Stimulated activated CD8-positive, alpha-beta memory T cell treated with anti-CD3 and anti-CD28 coated beads, Interleukin-12 subunit alpha, Interleukin-12 subunit beta, amount 100 ng/mL, for 24 hours (primary cell): ENCODE measurements around the gene MRFAP1L1.
"Not testable (repeated sequence)": the region's sequence is repeated elsewhere in the genome, so short reads cannot be mapped to it uniquely, and the experiment has no call there.

Source experiments
- DNase-seq: peaks from one replicate; pipeline ENCODE4 v3.0.0-alpha.2; 2020; ENCODE audit errors: extremely low read depth

The MRFAP1L1 gene

GRCh38 chr4:6734165-6734786 lies 24.6 kb upstream of the MRFAP1L1 start:
- no peak for DNase-seq

GRCh38 chr4:6733358-6734164 lies 23.9 kb upstream of the MRFAP1L1 start:
- DNase-seq: no peak

DNA sequence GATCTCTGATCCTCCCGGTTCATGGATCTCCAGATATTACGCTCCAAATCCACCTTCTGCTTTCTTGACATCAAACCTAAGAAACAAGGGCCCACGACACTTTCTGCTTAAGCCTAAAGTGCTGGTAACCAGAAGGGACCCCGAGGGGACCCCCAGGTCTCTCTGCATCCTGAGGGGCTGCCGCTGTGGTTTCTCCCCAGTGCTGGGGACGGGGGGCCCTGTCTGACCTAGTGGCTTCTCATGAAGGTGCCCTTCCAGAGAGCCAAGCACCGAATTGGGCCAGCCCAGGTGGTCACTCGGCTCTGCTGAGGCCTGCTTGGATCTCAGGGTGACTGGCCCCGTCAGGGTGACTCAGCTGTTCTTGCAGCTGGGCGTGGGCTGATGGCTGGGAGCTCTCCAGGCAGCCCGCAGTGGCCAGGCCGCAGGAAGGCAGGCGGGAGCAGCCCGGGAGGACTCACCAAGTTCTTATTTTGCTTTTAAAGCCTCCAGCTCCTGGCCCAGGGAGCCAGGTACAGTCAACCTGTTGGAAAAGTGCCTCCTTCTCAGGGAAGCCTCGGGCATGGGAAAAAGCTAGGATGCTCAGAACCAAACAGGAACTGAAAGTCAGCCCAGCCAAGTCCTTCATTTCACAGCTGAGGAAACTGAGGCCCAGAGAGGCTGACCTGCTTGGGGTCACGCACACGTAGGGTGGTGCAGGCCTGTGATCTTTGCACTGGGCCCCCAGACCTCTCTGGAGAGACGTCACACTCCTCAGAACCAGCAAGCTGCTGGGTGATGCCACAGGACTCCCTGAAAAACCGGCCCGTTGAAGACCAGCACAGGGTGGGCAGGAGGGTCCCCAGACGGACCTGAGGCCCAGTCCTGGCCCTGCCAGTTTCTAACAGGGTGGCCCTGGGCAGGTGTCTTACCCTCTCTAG lies 23.0 kb upstream of the MRFAP1L1 start:
- no peak for DNase-seq

DNA sequence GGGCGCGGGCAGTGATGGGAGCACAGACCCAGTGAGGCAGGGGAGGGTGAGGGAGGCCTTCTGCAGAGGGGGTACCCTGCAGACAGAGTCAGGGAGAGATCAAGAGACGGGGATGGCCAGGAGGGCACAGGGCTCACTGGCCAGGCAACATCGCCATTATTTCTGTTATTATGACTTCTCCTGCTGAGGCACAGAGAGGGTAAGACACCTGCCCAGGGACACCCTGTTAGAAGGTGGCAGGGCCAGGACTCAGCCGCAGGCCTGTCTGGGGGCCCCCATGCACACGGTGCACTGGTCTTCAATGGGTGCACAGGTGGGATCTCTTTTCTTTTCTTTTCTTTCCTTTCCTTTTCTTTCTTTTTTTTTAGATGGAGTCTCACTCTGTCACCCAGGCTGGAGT lies 22.1 kb upstream of the MRFAP1L1 start:
- no peak for DNase-seq

- no peak for DNase-seq
These were observed 21.6 kb upstream of the MRFAP1L1 start for GRCh38 chr4:6731318-6731675.

- DNase-seq: no peak
These were observed 21.1 kb upstream of the MRFAP1L1 start for GRCh38 chr4:6730603-6731317.

- DNase-seq: no peak
These were observed 18.8 kb upstream of the MRFAP1L1 start for GRCh38 chr4:6728320-6729029.

DNA sequence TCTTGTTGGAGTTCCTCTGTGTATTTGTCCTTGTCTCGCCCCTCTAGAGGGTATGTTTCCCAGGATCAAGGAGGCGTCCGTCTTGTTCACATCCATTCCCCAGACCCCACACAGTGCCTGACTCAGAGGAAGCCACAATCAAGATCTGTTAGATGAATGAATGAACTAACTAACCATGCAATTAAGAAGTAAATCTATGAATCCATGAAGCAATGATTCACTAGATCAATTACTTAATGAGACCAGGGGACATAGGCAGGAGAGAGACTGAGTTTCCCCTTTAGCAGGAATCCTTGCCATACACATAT lies 18.2 kb upstream of the MRFAP1L1 start:
- no peak for DNase-seq

GRCh38 chr4:6727081-6727942 lies 17.6 kb upstream of the MRFAP1L1 start:
- DNase-seq: no peak

DNA sequence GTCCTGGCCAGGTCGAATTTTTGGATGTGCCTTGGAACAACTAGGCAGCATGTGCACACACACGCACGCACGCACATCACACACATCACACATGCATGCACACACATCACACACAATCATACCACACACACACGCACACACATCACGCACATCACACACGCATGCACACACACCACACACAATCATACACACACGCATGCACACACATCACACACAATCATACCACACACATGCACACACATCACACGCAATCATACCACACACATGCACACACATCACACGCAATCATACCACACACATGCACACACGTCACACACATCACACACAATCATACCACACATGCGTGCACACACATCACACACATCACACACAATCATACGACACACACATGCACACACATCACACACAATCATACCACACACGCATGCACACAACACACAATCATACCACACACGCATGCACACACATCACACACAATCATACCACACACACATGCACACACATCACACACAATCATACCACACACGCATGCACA lies 15.8 kb upstream of the MRFAP1L1 start:
- DNase-seq: not testable (repeated sequence)

DNA sequence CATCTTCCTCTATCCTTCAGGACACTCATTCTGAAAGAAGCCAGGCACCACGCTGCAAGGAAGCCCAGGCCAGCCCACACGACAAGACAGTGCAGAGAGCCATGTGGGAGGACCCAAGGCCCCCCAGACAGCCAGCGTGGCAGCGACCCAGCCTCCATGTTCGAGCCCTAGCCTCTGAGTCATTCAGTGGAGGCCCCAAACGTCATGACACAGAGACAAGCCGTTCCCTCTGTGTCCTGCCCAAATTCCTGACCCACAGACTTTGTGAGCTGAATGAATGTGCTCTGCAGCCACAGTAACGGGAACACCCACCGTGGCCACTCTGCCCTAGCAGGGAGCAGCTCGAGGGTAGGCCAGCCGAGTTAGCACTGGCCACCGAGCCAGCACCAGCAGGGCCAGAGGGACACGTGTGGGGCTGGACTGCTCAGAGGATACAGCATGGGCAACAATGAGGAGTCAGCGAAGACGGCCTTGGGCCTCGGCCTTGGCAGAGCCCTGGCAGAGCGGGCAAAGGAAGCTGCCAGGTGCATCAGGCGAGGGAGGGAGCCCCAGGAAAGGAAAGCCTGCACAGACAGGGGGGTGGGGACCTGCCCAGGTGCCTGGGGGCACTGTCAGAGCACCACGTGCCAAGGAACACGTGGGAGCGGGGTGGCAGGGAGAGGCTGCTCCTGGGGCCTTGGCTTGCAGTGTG lies 14.9 kb upstream of the MRFAP1L1 start:
- no peak for DNase-seq

DNA sequence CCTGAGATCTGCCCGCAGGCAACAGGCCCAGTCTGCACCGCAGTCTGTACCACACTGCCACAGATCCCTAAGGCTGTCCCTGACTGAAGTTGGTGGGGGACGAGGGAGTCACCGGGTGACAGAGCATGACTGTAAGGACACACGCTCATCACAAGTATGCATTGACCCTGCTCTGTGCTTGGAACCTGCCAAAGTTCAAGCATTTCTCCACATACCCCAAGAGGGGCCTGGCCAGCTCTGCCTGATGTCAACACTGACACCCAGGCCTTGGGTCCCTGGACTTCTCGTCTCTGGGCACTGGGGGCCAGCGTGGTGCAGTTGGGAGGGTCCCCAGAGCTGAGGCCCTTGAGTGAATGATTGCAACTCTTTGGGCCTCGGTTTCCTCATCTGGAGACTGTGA lies 14.2 kb upstream of the MRFAP1L1 start:
- DNase-seq: no peak

GRCh38 chr4:6722891-6723290 lies 13.2 kb upstream of the MRFAP1L1 start:
- no peak for DNase-seq

DNA sequence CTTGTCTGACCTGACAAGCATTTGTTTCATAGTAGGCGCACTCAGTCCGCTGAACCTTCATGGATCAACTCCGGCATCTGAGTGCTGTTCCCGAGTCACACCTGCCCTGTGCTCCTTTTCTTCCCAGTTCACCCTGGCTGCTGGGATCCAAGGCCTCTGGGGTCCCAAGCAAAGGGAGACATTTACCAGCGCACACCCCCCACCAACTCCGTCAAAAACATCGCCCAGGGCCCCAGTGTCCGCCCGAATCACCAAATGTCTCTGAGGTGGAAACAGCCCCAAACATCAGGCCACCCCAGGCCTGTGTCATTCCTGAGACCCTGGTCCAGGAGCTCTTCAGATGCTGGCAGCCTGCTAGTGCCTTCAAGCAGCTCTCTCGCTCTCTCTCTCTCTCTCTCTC lies 11.5 kb upstream of the MRFAP1L1 start:
- DNase-seq: no peak

GRCh38 chr4:6720202-6720699 lies 10.6 kb upstream of the MRFAP1L1 start:
- peak; percentile 66 for DNase-seq

GRCh38 chr4:6719611-6720179 lies 10.0 kb upstream of the MRFAP1L1 start:
- DNase-seq: no peak

DNA sequence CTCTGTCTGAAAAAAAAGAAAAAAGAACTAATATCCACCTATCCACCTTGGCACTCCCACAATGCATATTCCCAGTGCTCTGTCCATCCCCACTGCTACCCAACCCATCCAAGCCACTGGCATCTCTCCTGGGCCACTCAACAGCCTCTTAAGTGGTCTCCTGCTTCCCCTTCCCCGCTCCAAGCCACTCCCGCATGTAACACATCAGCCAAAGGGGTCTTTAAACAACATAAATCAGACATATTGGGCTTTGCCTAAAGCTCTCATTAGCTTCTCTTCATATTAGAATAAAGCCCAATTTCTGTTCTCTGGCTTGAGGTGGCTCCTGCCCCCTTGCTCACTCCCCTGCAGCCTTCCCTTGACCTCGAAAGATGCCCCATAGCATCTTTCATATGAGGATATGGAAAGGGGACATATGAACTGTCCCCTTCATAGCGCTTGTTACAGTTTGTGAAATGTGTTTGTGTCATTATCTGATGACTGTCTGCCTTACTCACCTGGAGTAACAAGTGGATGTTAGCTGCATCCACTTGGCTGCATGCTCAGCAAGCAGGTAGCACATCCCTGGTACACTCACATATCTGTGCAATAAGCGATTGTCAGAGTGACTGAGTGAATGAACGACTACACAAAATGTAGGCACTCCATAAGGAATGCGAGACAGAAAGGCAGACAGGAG lies 9.4 kb upstream of the MRFAP1L1 start:
- DNase-seq: no peak

DNA sequence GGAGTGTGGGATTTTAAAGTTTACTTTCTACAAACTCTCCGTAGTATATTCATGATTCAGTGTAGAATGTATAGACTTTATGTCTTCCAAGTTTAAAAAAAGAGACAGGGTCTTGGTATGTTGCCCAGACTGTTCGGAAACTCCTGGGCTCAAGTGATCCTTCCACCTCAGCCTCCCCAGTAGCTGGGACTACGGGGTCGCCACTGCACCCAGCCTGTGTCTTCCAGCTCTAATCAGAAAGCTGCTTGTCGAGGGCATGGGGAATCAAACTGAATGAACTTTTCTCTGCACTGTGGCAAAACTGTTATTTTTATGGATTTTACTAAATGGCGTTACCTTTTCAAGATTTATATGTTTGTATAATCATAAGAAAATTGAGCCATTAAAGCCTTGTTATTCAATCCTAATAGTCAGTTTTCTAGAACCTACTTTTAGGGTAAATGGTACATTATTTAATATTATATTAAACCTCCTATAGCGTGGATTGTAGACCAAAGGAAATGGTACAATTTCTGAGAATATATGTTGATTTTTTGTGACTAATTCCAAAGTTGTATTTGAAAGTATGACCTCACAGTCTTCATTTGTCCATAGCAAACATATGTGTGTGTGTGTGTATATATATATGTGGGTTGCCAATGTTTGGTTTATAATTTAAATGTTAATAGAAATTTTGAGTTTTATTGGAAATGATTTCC lies 7.4 kb upstream of the MRFAP1L1 start:
- no peak for DNase-seq
